ENCODE results near the gene KIF5B.

The KIF5B gene

DNA sequence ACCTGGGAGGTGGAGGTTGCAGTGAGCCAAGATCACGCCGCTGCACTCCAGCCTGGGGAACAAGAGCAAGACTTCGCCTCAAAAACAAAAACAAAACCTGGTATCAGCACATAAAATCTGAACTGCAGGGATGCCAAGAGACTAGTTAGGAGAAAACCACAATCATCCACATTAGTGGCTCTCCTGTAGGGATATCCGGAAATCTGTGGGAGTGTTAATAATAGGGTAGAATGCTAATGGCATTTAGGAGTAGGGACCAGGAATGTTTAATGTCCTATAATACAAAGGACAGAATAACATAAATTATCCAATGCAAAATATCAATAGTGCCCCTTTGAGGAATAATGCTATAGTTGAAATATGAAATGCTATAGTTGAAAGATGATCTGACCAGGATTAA lies 24.3 kb downstream of the KIF5B start:
- TF ChIP-seq, protein P1, sequence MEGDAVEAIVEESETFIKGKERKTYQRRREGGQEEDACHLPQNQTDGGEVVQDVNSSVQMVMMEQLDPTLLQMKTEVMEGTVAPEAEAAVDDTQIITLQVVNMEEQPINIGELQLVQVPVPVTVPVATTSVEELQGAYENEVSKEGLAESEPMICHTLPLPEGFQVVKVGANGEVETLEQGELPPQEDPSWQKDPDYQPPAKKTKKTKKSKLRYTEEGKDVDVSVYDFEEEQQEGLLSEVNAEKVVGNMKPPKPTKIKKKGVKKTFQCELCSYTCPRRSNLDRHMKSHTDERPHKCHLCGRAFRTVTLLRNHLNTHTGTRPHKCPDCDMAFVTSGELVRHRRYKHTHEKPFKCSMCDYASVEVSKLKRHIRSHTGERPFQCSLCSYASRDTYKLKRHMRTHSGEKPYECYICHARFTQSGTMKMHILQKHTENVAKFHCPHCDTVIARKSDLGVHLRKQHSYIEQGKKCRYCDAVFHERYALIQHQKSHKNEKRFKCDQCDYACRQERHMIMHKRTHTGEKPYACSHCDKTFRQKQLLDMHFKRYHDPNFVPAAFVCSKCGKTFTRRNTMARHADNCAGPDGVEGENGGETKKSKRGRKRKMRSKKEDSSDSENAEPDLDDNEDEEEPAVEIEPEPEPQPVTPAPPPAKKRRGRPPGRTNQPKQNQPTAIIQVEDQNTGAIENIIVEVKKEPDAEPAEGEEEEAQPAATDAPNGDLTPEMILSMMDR (IDR thresholded peaks at IDR 0.05; ENCODE audit: extremely low read depth, missing control alignments): no peak
- no peak for DNase-seq (ENCODE audit: low spot score)

DNA sequence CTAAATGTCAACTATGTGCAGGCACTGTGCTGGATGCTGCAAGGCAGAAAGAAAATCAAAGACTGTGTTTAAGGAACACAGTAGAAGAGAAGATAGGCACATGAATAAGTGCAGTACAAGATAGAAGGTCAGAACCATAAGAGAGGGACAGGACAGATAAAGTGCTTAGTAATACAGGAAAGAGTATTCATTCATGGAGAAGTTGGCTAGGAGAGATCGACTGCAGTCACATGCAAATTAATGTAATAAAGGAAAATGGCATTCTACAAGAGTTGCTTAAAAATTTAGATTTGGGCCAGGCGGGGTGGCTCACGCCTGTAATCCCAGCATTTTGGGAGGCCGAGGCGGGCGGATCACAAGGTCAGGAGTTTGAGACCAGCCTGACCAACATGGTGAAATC lies 24.8 kb downstream of the KIF5B start:
- DNase-seq (ENCODE audit: low spot score): no peak
- TF ChIP-seq, protein P1 (IDR thresholded peaks at IDR 0.05; ENCODE audit: extremely low read depth, missing control alignments): no peak

DNA sequence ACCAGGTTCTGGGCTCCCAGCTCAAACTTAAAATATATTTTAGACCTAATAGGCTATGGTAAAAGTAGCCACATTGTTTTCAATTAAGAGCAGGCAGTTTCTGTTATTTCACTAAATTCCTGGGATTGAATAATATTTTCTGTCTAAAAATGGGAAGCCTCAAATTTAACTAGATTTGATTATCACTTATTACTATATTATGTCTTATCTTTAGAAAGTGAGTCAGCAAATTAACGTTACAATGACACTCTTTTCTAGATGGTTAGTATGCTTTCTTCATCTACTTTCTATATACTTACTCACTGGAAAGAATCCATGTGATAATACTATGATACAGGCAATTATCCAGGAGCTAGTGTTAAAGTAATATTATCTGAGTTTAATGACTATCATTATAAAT lies 27.5 kb downstream of the KIF5B start:
- TF ChIP-seq, protein P1 (IDR thresholded peaks at IDR 0.05; ENCODE audit: extremely low read depth, missing control alignments): no peak
- DNase-seq (ENCODE audit: low spot score): no peak

DNA sequence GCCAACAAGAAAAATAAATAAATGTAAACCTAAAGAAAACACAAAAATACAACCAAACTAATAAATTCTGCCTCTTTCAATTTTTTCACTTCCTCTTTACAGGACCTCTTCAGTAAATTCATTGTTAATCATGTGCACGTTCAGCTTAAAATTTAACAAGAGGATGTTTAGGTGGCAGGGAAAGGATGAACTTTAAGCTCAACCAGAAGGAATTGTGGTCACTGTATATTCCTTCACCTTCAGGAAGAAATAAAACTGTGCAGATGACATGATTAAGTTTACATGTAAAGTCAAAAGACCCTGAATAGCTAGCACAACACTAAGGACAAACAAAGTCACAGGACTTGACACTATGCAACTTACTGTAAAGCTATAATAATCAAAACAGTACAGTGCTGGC lies 33.0 kb downstream of the KIF5B start:
- TF ChIP-seq, protein P1 (IDR thresholded peaks at IDR 0.05; ENCODE audit: extremely low read depth, missing control alignments): no peak
- DNase-seq (ENCODE audit: low spot score): no peak

DNA sequence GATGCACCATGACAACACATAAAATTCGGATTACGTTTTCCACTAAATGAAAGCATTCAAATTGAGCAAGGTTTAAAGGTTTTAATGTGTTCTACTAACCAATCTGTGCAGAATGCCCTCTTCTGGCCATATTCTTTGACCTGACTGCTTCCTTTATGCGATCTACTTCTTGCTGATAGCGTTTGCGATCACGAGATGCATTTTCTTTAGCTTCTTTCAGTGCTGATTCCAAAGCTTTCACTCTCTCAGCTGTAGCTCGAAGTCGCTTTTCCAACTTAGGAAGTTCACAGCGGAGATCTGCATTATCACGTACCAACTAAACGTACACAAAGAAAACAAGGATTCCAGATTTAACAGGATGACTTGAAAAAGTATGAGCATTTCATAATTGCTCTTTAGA lies 39.2 kb downstream of the KIF5B start:
- no peak for DNase-seq (ENCODE audit: low spot score)
- TF ChIP-seq, protein P1 (IDR thresholded peaks at IDR 0.05; ENCODE audit: extremely low read depth, missing control alignments): no peak

DNA sequence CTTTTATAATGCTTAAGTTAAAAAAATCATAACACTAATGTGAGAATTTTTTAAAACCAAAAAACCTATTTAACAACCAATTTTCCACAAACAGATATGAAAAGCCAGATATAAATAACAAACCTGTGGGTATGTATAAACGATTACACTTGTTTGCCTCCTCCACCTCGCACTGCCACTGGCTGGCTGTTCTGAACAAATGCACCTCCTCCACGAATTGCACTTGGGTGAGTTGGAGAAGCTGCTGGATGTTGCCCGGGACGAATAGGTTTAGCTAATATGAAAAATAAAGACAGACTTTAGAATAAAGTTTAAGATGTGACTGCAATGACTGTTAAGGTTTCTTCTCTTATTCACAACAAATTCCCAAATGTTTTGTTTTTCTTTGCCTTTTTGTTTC lies 40.8 kb downstream of the KIF5B start:
- no peak for DNase-seq (ENCODE audit: low spot score)
- TF ChIP-seq, protein P1 (IDR thresholded peaks at IDR 0.05; ENCODE audit: extremely low read depth, missing control alignments): no peak

DNA sequence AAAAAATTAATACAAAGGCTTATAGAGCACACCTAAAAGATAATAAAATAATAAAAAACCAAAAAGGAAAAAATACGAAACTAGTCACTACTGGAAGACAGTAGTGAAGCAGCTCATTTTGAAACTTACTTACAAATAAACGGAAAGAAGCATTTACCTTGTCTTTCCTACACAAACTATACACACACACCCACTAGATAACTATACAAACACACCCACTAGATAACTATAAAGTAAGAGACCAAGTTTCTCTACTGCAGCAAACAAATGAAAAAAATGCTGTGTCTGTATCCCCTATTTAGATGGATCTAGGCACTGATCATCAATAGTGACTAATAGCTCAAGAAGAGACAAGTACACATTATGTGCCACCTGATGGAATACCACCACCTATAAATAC lies 49.2 kb downstream of the KIF5B start:
- TF ChIP-seq, protein P1 (IDR thresholded peaks at IDR 0.05; ENCODE audit: extremely low read depth, missing control alignments): no peak
- no peak for DNase-seq (ENCODE audit: low spot score)

Data from GM20000 (cell line).